ENCODE data around the gene ACSM2B.

DNA sequence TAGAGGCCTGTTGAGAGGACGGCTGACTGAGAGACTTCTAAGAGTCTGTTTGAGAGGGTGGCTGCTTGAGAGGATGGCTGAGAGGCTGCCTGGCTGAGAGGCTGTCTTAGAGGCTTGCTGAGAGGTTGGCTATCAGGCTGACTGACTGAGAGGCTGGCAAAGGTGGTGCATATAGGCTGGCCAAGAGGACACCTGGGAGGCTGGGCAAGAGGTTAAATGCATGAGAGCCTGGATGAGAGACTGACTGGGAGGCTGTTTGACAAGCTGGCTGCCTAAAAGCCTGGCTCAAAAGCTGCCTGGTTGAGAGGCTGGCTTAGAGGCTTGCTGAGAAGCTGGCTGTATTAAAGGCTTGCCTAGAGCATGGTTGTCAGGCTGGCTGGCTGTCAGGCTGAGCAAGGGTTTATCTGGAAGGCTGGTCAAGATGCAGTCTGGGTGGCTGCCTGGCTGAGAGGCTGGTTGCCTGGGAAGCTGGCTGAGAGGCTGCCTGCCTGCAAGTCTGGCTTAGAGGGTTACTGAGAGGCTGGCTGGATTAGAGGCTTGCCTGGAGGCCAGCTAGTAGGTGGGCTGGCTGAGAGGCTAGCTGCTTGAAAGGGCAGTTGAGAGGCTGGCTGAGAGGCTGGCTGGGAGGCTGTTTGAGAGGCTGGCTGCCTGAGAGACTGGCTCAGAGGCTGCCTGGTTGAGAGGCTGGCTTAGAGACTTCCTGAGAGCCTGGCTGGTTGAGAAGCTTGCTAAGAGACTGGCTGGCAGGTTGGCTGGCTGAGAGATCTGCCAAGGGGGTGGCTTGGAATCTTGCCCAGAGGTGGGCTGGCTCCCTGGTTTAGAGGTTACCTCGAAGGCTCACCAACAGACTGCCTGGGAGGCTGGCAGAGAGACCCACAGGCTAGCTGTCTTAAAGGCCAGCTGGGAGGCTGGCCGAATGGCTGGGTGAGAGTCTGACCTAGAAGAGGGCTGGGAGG lies 38.3 kb upstream of the ACSM2B start:
- TF ChIP-seq POLR2A (IDR thresholded peaks at IDR 0.05) (no peak), POLR2AphosphoS5 (IDR thresholded peaks at IDR 0.05) (no peak), EP300 (IDR thresholded peaks at IDR 0.05) (no peak)
- TF ChIP-seq, protein P1, sequence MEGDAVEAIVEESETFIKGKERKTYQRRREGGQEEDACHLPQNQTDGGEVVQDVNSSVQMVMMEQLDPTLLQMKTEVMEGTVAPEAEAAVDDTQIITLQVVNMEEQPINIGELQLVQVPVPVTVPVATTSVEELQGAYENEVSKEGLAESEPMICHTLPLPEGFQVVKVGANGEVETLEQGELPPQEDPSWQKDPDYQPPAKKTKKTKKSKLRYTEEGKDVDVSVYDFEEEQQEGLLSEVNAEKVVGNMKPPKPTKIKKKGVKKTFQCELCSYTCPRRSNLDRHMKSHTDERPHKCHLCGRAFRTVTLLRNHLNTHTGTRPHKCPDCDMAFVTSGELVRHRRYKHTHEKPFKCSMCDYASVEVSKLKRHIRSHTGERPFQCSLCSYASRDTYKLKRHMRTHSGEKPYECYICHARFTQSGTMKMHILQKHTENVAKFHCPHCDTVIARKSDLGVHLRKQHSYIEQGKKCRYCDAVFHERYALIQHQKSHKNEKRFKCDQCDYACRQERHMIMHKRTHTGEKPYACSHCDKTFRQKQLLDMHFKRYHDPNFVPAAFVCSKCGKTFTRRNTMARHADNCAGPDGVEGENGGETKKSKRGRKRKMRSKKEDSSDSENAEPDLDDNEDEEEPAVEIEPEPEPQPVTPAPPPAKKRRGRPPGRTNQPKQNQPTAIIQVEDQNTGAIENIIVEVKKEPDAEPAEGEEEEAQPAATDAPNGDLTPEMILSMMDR (IDR thresholded peaks at IDR 0.05), result no peak

All from stomach (tissue), 4 donors.